A549 (cell line): Measurements from ENCODE around the gene ARHGEF7. TPM values are rescaled to one million over a fixed set of nuclear protein-coding genes. Genes with fewer than 3 reads are reported as not detected.

ENCODE experiments used
- ATAC-seq, 2 experiments: fragments of 200-7000 bp in 1 of 2; fragments of >200 bp in 1 of 2; cut with Nextera tagmentation in 1 of 2; cut with Tn5 transposase in 1 of 2; 3 replicates each; pipeline versions ENCODE4 v1.8.0 to v1.9.1; 2018 to 2020; ENCODE audit warnings: mild to moderate bottlenecking in 1 of 2, moderate library complexity in 1 of 2
- CTCF ChIA-PET: fragments of 300-600 bp; sonication (Branson Sonifier 250); formaldehyde crosslinking; extraction: SDS; loops from one replicate; lab custom pipeline; 2021; ENCODE audit warnings: antibody characterized with exemption, inconsistent platforms; lab: Yijun Ruan, JAX
- POLR2A ChIA-PET: fragments of 350-600 bp; formaldehyde crosslinking; extraction: SDS; loops from one replicate; lab custom pipeline; 2021; ENCODE audit warnings: antibody characterized with exemption, inconsistent platforms; lab: Yijun Ruan, JAX
- DNase-seq, 2 experiments: peaks; one replicate each; pipeline versions ENCODE4 v3.0.0 to v3.0.0-alpha.2; 2011 to 2016; ENCODE audit warnings: low read depth in 1 of 2, low spot score in 1 of 2
- FAIRE-seq: peaks from 2 replicates; lab custom pipeline; 2011; peaks lifted over from hg19 to GRCh38; lab: Jason Lieb, UNC
- H3K27ac ChIP-seq, 2 experiments: fragments of >200 bp; sonication (Bioruptor Twin); formaldehyde crosslinking; 3 replicates each; pipeline ENCODE4 v1.5.1; 2016 to 2017
- H3K4me1 ChIP-seq: fragments of >200 bp; sonication (Bioruptor Twin); formaldehyde crosslinking; 3 replicates; pipeline ENCODE4 v1.6.1; 2016
- H3K4me2 ChIP-seq: fragments of >200 bp; sonication (Bioruptor Twin); formaldehyde crosslinking; 3 replicates; pipeline ENCODE4 v1.6.1; 2016
- H3K4me3 ChIP-seq: fragments of >200 bp; sonication (Bioruptor Twin); formaldehyde crosslinking; 3 replicates; pipeline ENCODE4 v1.5.1; 2016
- H3K9me3 ChIP-seq: fragments of >200 bp; sonication (Bioruptor Twin); formaldehyde crosslinking; 3 replicates; pipeline ENCODE4 v1.6.1; 2016
- ATOH8 ChIP-seq: fragments of 250-450 bp; sonication (Bioruptor Pico); IDR thresholded peaks from 2 replicates; pipeline ENCODE4 v1.5.0; 2020; ENCODE audit warnings: low read depth, mild to moderate bottlenecking, moderate library complexity
- BHLHE40 ChIP-seq: IDR thresholded peaks from 2 replicates; pipeline ENCODE4 v1.6.1; 2012; ENCODE audit warnings: low read depth, low read length, inconsistent platforms
- CBX8 ChIP-seq: fragments of 200-600 bp; sonication (generic); IDR thresholded peaks from 2 replicates; pipeline ENCODE4 v1.6.1; 2016
- CEBPB ChIP-seq, 2 experiments: fragments of >200 bp in 1 of 2; sonication (Bioruptor Twin) in 1 of 2; formaldehyde crosslinking in 1 of 2; IDR thresholded peaks; 2 replicates each; pipeline ENCODE4 v1.6.1; 2012 to 2016
- CHD2 ChIP-seq: fragments of 150-350 bp; IDR thresholded peaks from 2 replicates; pipeline ENCODE4 v1.6.1; 2014; ENCODE audit warnings: low read length; ENCODE audit not compliant: partially characterized antibody
- CHD4 ChIP-seq: fragments of 200-600 bp; sonication (generic); IDR thresholded peaks from 2 replicates; pipeline ENCODE4 v1.6.1; 2016; ENCODE audit warnings: antibody characterized with exemption, mild to moderate bottlenecking, borderline replicate concordance
- EHMT2 ChIP-seq: fragments of 200-600 bp; sonication (generic); IDR thresholded peaks from 2 replicates; pipeline ENCODE4 v1.6.1; 2016; ENCODE audit warnings: antibody characterized with exemption, low read depth, mild to moderate bottlenecking, moderate library complexity
- ELK1 ChIP-seq: fragments of 150-350 bp; IDR thresholded peaks from 2 replicates; pipeline ENCODE4 v1.6.1; 2014; ENCODE audit warnings: low read depth, mild to moderate bottlenecking, low read length
- ESRRA ChIP-seq: fragments of 150-350 bp; IDR thresholded peaks from 2 replicates; pipeline ENCODE4 v1.6.1; 2014; ENCODE audit warnings: mild to moderate bottlenecking, low read length, borderline replicate concordance
- FOSL2 ChIP-seq, 2 experiments: fragments of 450-650 bp in 1 of 2; fragments of >200 bp in 1 of 2; sonication (Bioruptor Twin) in 1 of 2; formaldehyde crosslinking; IDR thresholded peaks; 2 replicates each; pipeline versions ENCODE4 v1.5.0 to v1.6.1; 2016 to 2020; ENCODE audit warnings: mild to moderate bottlenecking in 1 of 2, moderate library complexity in 1 of 2
- GATA3 ChIP-seq: IDR thresholded peaks from 2 replicates; pipeline ENCODE4 v1.6.1; 2012; ENCODE audit warnings: borderline replicate concordance
- HDAC2 ChIP-seq: fragments of 200-600 bp; sonication (generic); IDR thresholded peaks from 2 replicates; pipeline ENCODE4 v1.6.1; 2016
- JUNB ChIP-seq: fragments of >200 bp; sonication (Bioruptor Twin); formaldehyde crosslinking; IDR thresholded peaks from 2 replicates; pipeline ENCODE4 v1.6.1; 2016
- KDM1A ChIP-seq: fragments of 200-600 bp; sonication (generic); IDR thresholded peaks from 2 replicates; pipeline ENCODE4 v1.6.1; 2016; ENCODE audit warnings: low read depth, mild to moderate bottlenecking
- MAFK ChIP-seq: fragments of 450-650 bp; IDR thresholded peaks from 2 replicates; pipeline ENCODE4 v1.6.1; 2014; ENCODE audit not compliant: partially characterized antibody
- NR3C1 ChIP-seq: fragments of >200 bp; sonication (Bioruptor Twin); formaldehyde crosslinking; IDR thresholded peaks from 3 replicates; pipeline ENCODE4 v1.6.1; 2017
- RARB ChIP-seq: fragments of 250-450 bp; sonication (Bioruptor Pico); IDR thresholded peaks from 2 replicates; pipeline ENCODE4 v1.8.0; 2021; ENCODE audit warnings: mild to moderate bottlenecking, moderate library complexity
- TP53 ChIP-seq: fragments of 250-450 bp; sonication (Bioruptor Pico); IDR thresholded peaks from 2 replicates; pipeline ENCODE4 v1.5.0; 2021; ENCODE audit warnings: mild to moderate bottlenecking, moderate library complexity
- ZC3H11A ChIP-seq: fragments of 450-650 bp; IDR thresholded peaks from 2 replicates; pipeline ENCODE4 v1.6.1; 2014; ENCODE audit warnings: antibody characterized with exemption, mild to moderate bottlenecking
- ZFP36 ChIP-seq: fragments of 450-650 bp; IDR thresholded peaks from 2 replicates; pipeline ENCODE4 v1.6.1; 2014; ENCODE audit warnings: borderline replicate concordance; ENCODE audit not compliant: partially characterized antibody
- ZNF302 ChIP-seq: fragments of 250-450 bp; sonication (Bioruptor Pico); IDR thresholded peaks from 2 replicates; pipeline ENCODE4 v1.9.0; 2021; ENCODE audit warnings: inconsistent platforms, mild to moderate bottlenecking, moderate library complexity
- ZSCAN20 ChIP-seq: fragments of 250-450 bp; sonication (Bioruptor Pico); IDR thresholded peaks from 2 replicates; pipeline ENCODE4 v1.8.0; 2022; ENCODE audit warnings: mild to moderate bottlenecking, moderate library complexity
- WGBS: methylation state at CpG from one replicate; pipeline ENCODE4 v1.1.6; 2017; ENCODE audit errors: missing lambda C conversion rate; 5-methylcytosine and 5-hydroxymethylcytosine counted together
- polyA plus RNA-seq, 4 experiments: library from polyadenylated mRNA; depleted of rRNA in 3 of 4; stranded (reverse); fragments of >200 nt; fragmentation: RNase III in 1 of 4; extraction: RNeasy Plus Mini Kit Qiagen cat#74134 plus additional on column Dnase treatment in 1 of 4; gene quantifications; 2 replicates in 3 of 4; 3 replicates in 1 of 4; pipeline ENCODE4 v1.2.3, GENCODE V29; 2011 to 2017
- TF ChIP-seq, protein P1 (sequence below): fragments of 200-600 bp; sonication (generic); IDR thresholded peaks from 2 replicates; pipeline ENCODE4 v1.6.1; 2016; ENCODE audit warnings: antibody characterized with exemption, mild to moderate bottlenecking, moderate library complexity

Gene ARHGEF7
- polyA plus RNA-seq, 2 of the 4 experiments (the other 2 are of a cell fraction) = 21.1 to 23.1 TPM

GRCh38 chr13:111217641-111218040, 102.5 kb downstream of the ARHGEF7 start:
- H3K4me2 ChIP-seq = no peak overlapping the region
- no peak overlapping the region for H3K27ac ChIP-seq
- H3K9me3 ChIP-seq = no peaks in the 10 kb centered on the region
- DNase-seq = no peak
- H3K4me3 ChIP-seq = no peak overlapping the region
- no peak for TF ChIP-seq ZNF302
- TF ChIP-seq TP53 (CRISPR knock-in tag) = no peak
- TF ChIP-seq ESRRA = no peak
- TF ChIP-seq NR3C1 = no peak
- no peak for TF ChIP-seq HDAC2
- TF ChIP-seq MAFK = no peak
- no peak for TF ChIP-seq EHMT2
- WGBS = 90% methylated on average over 13 of the region's 13 CpGs
- ChIA-PET CTCF (interaction anchor here (1.6 kb wide), 1 partner anchor 150 kb away, joined by 5 read pairs; no protein-coding TSS in a partner anchor), POLR2A (no interaction called here)
- H3K4me1 ChIP-seq = no peaks in the 10 kb centered on the region
- no peak for ATAC-seq
- no peak for FAIRE-seq

GRCh38 chr13:111219280-111219679, 104.2 kb downstream of the ARHGEF7 start:
- no peak for TF ChIP-seq FOSL2 (IDR thresholded peaks at IDR 0.05)
- TF ChIP-seq FOSL2 (CRISPR knock-in tag; IDR thresholded peaks at IDR 0.05) = no peak
- no peak for TF ChIP-seq GATA3
- TF ChIP-seq NR3C1 = no peak
- TF ChIP-seq ELK1 = no peak
- TF ChIP-seq CHD4 = no peak
- no peak for TF ChIP-seq KDM1A
- TF ChIP-seq ESRRA = no peak
- no peak for TF ChIP-seq RARB (CRISPR knock-in tag)
- no peak for TF ChIP-seq ZC3H11A
- no peak for TF ChIP-seq JUNB
- no peak for TF ChIP-seq ZNF302
- TF ChIP-seq, protein P1, sequence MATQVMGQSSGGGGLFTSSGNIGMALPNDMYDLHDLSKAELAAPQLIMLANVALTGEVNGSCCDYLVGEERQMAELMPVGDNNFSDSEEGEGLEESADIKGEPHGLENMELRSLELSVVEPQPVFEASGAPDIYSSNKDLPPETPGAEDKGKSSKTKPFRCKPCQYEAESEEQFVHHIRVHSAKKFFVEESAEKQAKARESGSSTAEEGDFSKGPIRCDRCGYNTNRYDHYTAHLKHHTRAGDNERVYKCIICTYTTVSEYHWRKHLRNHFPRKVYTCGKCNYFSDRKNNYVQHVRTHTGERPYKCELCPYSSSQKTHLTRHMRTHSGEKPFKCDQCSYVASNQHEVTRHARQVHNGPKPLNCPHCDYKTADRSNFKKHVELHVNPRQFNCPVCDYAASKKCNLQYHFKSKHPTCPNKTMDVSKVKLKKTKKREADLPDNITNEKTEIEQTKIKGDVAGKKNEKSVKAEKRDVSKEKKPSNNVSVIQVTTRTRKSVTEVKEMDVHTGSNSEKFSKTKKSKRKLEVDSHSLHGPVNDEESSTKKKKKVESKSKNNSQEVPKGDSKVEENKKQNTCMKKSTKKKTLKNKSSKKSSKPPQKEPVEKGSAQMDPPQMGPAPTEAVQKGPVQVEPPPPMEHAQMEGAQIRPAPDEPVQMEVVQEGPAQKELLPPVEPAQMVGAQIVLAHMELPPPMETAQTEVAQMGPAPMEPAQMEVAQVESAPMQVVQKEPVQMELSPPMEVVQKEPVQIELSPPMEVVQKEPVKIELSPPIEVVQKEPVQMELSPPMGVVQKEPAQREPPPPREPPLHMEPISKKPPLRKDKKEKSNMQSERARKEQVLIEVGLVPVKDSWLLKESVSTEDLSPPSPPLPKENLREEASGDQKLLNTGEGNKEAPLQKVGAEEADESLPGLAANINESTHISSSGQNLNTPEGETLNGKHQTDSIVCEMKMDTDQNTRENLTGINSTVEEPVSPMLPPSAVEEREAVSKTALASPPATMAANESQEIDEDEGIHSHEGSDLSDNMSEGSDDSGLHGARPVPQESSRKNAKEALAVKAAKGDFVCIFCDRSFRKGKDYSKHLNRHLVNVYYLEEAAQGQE = no peak
- no peak for TF ChIP-seq ZSCAN20 (CRISPR knock-in tag)
- TF ChIP-seq CEBPB (IDR thresholded peaks at IDR 0.05) = no peak
- no peak for TF ChIP-seq ATOH8 (CRISPR knock-in tag)
- TF ChIP-seq ZFP36 = no peak
- TF ChIP-seq EHMT2 = no peak
- TF ChIP-seq BHLHE40 = no peak
- no peak for TF ChIP-seq CBX8
- TF ChIP-seq CHD2 = no peak
- no peak overlapping the region for H3K27ac ChIP-seq
- no peaks in the 10 kb centered on the region for H3K4me1 ChIP-seq
- H3K4me3 ChIP-seq = no peak overlapping the region
- ATAC-seq (no peak), DNase-seq (no peak), FAIRE-seq (no peak)
- POLR2A ChIA-PET = no interaction called here
- H3K4me2 ChIP-seq = no peak overlapping the region
- H3K9me3 ChIP-seq = no peaks in the 10 kb centered on the region
- CTCF ChIA-PET = interaction anchor here (1.6 kb wide), 1 partner anchor 152 kb away, joined by 5 read pairs; no protein-coding TSS in a partner anchor
- WGBS = 89% methylated on average over 4 of the region's 4 CpGs
